IPS-18c (cell line): Measurements from ENCODE around the gene SYT1.
"Not testable (repeated sequence)": the region's sequence is repeated elsewhere in the genome, so short reads cannot be mapped to it uniquely, and the experiment has no call there.

Experiments
- H3K4me3 ChIP-seq: 2 replicates; pipeline ENCODE4 v1.7.0; 2013; ENCODE audit warnings: low read depth, mild to moderate bottlenecking, low read length, moderate library complexity; ENCODE audit not compliant: insufficient read depth
- H3K9me3 ChIP-seq: one replicate; pipeline ENCODE4 v1.6.1; 2013; ENCODE audit warnings: mild to moderate bottlenecking, low read length, moderate library complexity; ENCODE audit not compliant: control insufficient read depth, insufficient read depth

Gene SYT1

GRCh38 chr12:79402606-79403005 lies 538.0 kb downstream of the SYT1 start:
- Histone ChIP-seq H3K4me3 (no peak overlapping the region), H3K9me3 (no peaks in the 10 kb centered on the region)

GRCh38 chr12:79406993-79407392 lies 542.4 kb downstream of the SYT1 start:
- Histone ChIP-seq H3K9me3 (no peaks in the 10 kb centered on the region), H3K4me3 (no peak overlapping the region)

- H3K4me3 ChIP-seq: no peak overlapping the region
- H3K9me3 ChIP-seq: no peaks in the 10 kb centered on the region
Observed at GRCh38 chr12:79407671-79408622, 543.4 kb downstream of the SYT1 start.

- Histone ChIP-seq H3K4me3 (no peak overlapping the region), H3K9me3 (no peaks in the 10 kb centered on the region)
Observed at GRCh38 chr12:79408689-79409088, 544.1 kb downstream of the SYT1 start.

- Histone ChIP-seq H3K4me3 (no peak overlapping the region), H3K9me3 (no peaks in the 10 kb centered on the region)
Observed at GRCh38 chr12:79409562-79409961, 545.0 kb downstream of the SYT1 start.

- no peaks in the 10 kb centered on the region for H3K9me3 ChIP-seq
- no peak overlapping the region for H3K4me3 ChIP-seq
Observed at GRCh38 chr12:79411791-79412190, 547.2 kb downstream of the SYT1 start.

- Histone ChIP-seq H3K4me3 (no peak overlapping the region), H3K9me3 (no peaks in the 10 kb centered on the region)
Observed at GRCh38 chr12:79413796-79414195, 549.2 kb downstream of the SYT1 start.

- H3K4me3 ChIP-seq: no peak overlapping the region
- no peaks in the 10 kb centered on the region for H3K9me3 ChIP-seq
Observed at GRCh38 chr12:79414252-79414651, 549.7 kb downstream of the SYT1 start.

GRCh38 chr12:79415321-79415720 lies 550.7 kb downstream of the SYT1 start:
- Histone ChIP-seq H3K4me3 (no peak overlapping the region), H3K9me3 (no peaks in the 10 kb centered on the region)

- no peaks in the 10 kb centered on the region for H3K9me3 ChIP-seq
- H3K4me3 ChIP-seq: no peak overlapping the region
Observed at GRCh38 chr12:79415746-79416435, 551.3 kb downstream of the SYT1 start.

- Histone ChIP-seq H3K9me3 (no peaks in the 10 kb centered on the region), H3K4me3 (no peak overlapping the region)
Observed at GRCh38 chr12:79420146-79420618, 555.6 kb downstream of the SYT1 start.

- H3K9me3 ChIP-seq: no peaks in the 10 kb centered on the region
- no peak overlapping the region for H3K4me3 ChIP-seq
Observed at GRCh38 chr12:79421236-79421740, 556.7 kb downstream of the SYT1 start.

GRCh38 chr12:79422060-79422812 lies 557.7 kb downstream of the SYT1 start:
- no peak overlapping the region for H3K4me3 ChIP-seq
- no peaks in the 10 kb centered on the region for H3K9me3 ChIP-seq

GRCh38 chr12:79423560-79423959 lies 559.0 kb downstream of the SYT1 start:
- Histone ChIP-seq H3K4me3 (no peak overlapping the region), H3K9me3 (no peaks in the 10 kb centered on the region)

GRCh38 chr12:79424109-79424721 lies 559.6 kb downstream of the SYT1 start:
- no peak overlapping the region for H3K4me3 ChIP-seq
- H3K9me3 ChIP-seq: no peaks in the 10 kb centered on the region

- no peak overlapping the region for H3K4me3 ChIP-seq
- no peaks in the 10 kb centered on the region for H3K9me3 ChIP-seq
Observed at GRCh38 chr12:79426121-79426520, 561.5 kb downstream of the SYT1 start.

- not testable (repeated sequence) for H3K4me3 ChIP-seq, H3K9me3 ChIP-seq
Observed at GRCh38 chr12:79426744-79427143, 562.2 kb downstream of the SYT1 start.
